ENCODE measurements around the gene HERPUD1. TPM values are rescaled to one million over a fixed set of nuclear protein-coding genes. Genes with fewer than 3 reads are reported as not detected.
"Not testable (repeated sequence)": the region's sequence is repeated elsewhere in the genome, so short reads cannot be mapped to it uniquely, and the experiment has no call there.

HERPUD1 gene
- 148 and 155 TPM in 2 replicates for total RNA-seq

GRCh38 chr16:56931892-56932720 is at the start of gene HERPUD1:
Gene HERPUD1, plus strand, starts transcription at chr16:56932142. Its CDS starts 103 bp downstream, at chr16:56932245.
- intact Hi-C loops (cut with micrococcal nuclease): loop anchor here (1.0 to 10.0 kb wide), 6 partner anchors 15 to 480 kb away; partner anchors contain the start of genes MT2A, NUDT21, NUP93 and OGFOD1

GRCh38 chr16:56883586-56883985 is 48.4 kb upstream of the HERPUD1 start:
- intact Hi-C loops (cut with micrococcal nuclease): no loop called here

- intact Hi-C loops (cut with micrococcal nuclease): no loop called here
Observed at GRCh38 chr16:56884026-56884582, 47.8 kb upstream of the HERPUD1 start.

GRCh38 chr16:56884929-56885328 is 47.0 kb upstream of the HERPUD1 start:
- intact Hi-C loops (cut with micrococcal nuclease): not testable (repeated sequence)

GRCh38 chr16:56885446-56886162 is 46.3 kb upstream of the HERPUD1 start:
- intact Hi-C loops (cut with micrococcal nuclease): no loop called here

- intact Hi-C loops (cut with micrococcal nuclease): no loop called here
Observed at GRCh38 chr16:56886296-56886695, 45.6 kb upstream of the HERPUD1 start.

- intact Hi-C loops (cut with micrococcal nuclease): no loop called here
Observed at GRCh38 chr16:56886826-56887225, 45.1 kb upstream of the HERPUD1 start.

GRCh38 chr16:56888806-56889205 is 43.1 kb upstream of the HERPUD1 start:
- intact Hi-C loops (cut with micrococcal nuclease): no loop called here

- intact Hi-C loops (cut with micrococcal nuclease): no loop called here
Observed at GRCh38 chr16:56889206-56889605, 42.7 kb upstream of the HERPUD1 start.

GRCh38 chr16:56891685-56892084 is 40.3 kb upstream of the HERPUD1 start:
- intact Hi-C loops (cut with micrococcal nuclease): no loop called here

GRCh38 chr16:56892705-56893104 is 39.2 kb upstream of the HERPUD1 start:
- intact Hi-C loops (cut with micrococcal nuclease): no loop called here

- intact Hi-C loops (cut with micrococcal nuclease): no loop called here
Observed at GRCh38 chr16:56894331-56894917, 37.5 kb upstream of the HERPUD1 start.

GRCh38 chr16:56895813-56896212 is 36.1 kb upstream of the HERPUD1 start:
- intact Hi-C loops (cut with micrococcal nuclease): no loop called here

GRCh38 chr16:56896244-56896643 is 35.7 kb upstream of the HERPUD1 start:
- intact Hi-C loops (cut with micrococcal nuclease): no loop called here

GRCh38 chr16:56897026-56897799 is 34.7 kb upstream of the HERPUD1 start:
- intact Hi-C loops (cut with micrococcal nuclease): no loop called here

- intact Hi-C loops (cut with micrococcal nuclease): no loop called here
Observed at GRCh38 chr16:56898847-56899246, 33.1 kb upstream of the HERPUD1 start.

- intact Hi-C loops (cut with micrococcal nuclease): no loop called here
Observed at GRCh38 chr16:56903866-56904265, 28.1 kb upstream of the HERPUD1 start.

GRCh38 chr16:56907401-56907800 is 24.5 kb upstream of the HERPUD1 start:
- intact Hi-C loops (cut with micrococcal nuclease): no loop called here

- intact Hi-C loops (cut with micrococcal nuclease): no loop called here
Observed at GRCh38 chr16:56909527-56909979, 22.4 kb upstream of the HERPUD1 start.

- intact Hi-C loops (cut with micrococcal nuclease): no loop called here
Observed at GRCh38 chr16:56910112-56910511, 21.8 kb upstream of the HERPUD1 start.
